HG02840 (cell line): ENCODE data around the gene KCNJ13.
"Not testable (repeated sequence)": the region's sequence is repeated elsewhere in the genome, so short reads cannot be mapped to it uniquely, and the experiment has no call there.

Experiments used
- ATAC-seq: cut with Tn5 transposase; IDR thresholded peaks from one replicate; pipeline ENCODE4 v1.9.1; 2021; ENCODE audit warnings: mild to moderate bottlenecking, moderate library complexity, moderate number of reproducible peaks; ENCODE audit not compliant: unreplicated experiment, low FRiP score

The KCNJ13 gene

DNA sequence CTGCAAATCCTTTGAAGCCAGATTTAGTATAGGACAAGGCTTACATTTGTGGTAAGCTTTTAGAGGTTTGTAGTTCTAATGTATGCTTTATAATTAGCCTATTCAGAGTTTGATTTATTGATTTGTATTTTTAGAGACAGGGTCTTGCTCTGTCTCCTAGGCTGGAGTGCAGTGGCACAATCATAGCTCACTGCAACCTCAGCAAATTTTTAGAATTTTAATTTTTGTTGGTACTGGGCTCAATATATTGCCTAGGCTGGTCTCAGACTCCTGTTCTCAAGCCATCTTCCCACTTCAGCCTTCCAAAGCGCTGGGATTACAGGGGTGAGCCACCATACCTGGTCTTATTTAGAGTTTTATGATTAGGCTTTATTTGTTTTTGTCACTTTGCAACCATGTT lies 4.5 kb downstream of the KCNJ13 start:
- ATAC-seq, result no peak

GRCh38 chr2:232770207-232770606 lies 6.2 kb downstream of the KCNJ13 start:
- no peak for ATAC-seq

- no peak for ATAC-seq
Observed at GRCh38 chr2:232767866-232768265, 8.5 kb downstream of the KCNJ13 start.

GRCh38 chr2:232761301-232761907 lies 15.0 kb downstream of the KCNJ13 start:
- no peak for ATAC-seq

DNA sequence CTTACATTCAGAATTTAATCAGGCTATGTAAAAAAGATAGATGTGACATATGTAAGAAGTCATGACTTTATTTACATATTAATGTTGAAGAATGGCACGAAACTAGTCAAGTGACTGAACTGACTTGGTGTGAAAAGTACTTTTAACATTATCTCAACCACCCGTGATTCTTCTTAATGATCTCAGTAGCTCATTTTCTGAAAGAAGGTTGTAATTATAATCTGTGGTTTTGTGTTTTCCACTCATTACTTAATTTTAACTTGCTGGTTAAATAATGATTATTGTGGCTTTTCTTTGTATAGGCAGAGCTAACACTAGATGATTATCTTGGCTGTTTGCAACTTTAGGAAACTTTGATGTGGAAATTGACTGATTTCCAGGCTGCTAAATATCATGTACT lies 18.5 kb downstream of the KCNJ13 start:
- no peak for ATAC-seq

DNA sequence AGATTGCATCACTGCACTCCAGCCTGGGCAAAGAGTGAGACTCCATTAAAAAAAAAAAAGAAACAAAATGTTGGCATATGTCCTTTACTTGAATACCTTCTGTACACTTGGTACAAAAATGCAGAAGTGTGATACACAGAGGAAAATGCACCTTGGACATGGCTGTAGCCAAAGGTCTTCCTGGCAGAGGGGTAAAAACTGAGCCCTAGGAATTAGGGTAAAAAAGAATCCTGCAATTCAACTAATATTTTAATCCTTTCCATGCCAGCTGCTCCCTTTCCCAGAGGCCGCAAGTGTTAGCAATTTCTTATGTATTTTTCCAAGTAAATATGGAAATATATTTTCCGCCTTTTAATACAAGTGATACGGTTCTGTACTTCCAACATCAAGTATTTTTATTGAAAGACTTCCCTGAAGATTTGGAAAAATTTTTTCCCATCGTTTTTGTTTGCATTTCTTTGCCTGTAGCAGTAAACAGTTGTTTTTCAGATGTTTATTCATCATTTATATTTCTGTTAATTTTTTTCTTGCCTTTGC lies 26.2 kb downstream of the KCNJ13 start:
- ATAC-seq, result no peak

GRCh38 chr2:232749331-232749730 lies 27.0 kb downstream of the KCNJ13 start:
- no peak for ATAC-seq

GRCh38 chr2:232748038-232748437 lies 28.3 kb downstream of the KCNJ13 start:
- no peak for ATAC-seq

DNA sequence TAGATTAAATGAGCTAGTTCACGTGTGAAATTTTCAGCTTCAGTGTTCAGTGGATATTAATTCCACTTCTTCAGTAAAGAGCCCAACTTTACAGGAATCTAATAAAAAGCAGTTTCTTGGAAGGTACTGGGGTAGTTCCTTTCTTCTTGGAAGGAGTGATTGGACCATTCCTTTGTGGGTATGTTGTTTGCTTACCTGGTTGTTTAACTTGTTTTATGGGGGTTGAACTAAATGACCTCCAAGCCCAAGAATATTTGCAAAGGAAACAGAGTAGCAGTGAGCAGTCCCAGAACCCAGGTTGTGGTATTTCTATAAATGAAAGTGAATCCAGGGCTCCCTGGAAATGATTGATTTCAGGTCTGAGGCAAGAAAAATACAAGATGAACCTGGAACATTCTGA lies 31.4 kb downstream of the KCNJ13 start:
- ATAC-seq, result no peak

DNA sequence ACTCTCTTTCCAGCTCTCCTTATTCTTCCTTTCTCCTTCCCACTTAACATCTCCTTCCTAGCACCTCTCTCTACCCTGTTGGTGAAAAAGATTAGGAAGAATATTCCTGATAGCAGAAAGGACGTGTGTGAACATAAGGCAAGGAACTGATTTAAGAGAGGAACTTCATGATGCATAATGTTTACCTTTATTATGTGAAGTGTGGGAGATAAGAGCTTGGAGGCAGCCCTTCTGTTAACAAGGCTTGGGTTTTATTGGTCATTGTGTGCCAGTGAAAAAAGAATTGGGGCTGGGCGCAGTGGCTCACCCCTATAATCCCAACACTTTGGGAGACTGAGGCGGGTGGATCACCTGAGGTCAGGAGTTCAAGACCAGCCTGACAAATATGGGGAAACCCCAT lies 34.4 kb downstream of the KCNJ13 start:
- ATAC-seq, result no peak

DNA sequence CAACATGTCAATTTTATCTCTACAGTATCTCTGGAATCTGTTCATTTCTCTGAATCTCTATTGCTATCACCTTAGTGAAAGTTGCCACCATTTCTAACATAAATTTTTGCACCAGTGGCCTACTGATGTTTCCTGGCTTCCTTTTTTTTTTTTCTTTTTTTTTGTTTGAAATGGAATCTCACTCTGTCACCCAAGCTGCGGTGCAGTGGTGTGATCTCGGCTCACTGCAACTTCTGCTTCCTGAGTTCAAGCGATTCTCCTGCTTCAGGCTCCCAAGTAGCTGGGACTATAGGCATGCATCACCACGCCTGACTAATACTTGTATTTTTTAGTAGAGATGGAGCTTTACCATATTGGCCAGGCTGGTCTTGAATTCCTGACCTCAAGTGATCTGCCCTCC lies 35.1 kb downstream of the KCNJ13 start:
- ATAC-seq, result no peak

DNA sequence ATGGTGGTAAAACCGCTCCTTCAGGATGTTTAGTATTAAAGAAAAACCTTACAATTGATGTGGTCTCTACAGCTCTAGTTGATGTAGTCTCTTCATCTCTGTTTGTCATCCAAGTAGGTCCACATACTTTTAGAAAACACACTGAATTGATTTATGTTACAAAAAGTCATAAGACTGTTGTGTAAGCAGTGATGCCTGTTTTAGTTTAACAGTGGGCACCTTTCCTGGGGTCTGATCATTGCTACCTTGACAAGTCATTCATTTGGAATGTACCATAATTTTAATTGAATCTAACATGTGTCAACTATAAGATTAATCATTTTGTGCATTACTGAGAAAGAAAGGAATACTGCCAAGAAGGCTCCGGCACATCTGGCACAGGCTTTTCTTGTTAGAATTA lies 44.9 kb downstream of the KCNJ13 start:
- no peak for ATAC-seq

DNA sequence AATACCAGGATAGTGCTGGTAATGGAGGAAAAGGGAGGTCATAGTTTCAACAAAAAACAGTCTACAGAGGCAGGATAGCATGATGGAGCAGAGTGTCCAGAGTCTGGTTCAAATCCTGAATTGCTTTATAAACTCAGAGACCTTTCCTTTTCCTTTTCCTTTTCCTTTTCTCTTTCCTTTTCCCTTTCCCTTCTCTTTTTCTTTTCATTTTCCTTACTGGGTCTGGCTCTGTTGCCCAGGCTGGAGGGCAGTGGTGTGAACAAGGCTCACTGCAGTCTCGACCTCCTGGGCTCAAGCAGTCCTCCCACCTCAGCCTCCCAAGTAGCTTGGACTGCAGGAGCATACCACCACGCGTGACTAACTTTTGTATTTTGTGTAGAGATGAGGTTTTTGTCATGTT lies 47.6 kb downstream of the KCNJ13 start:
- ATAC-seq, result no peak

DNA sequence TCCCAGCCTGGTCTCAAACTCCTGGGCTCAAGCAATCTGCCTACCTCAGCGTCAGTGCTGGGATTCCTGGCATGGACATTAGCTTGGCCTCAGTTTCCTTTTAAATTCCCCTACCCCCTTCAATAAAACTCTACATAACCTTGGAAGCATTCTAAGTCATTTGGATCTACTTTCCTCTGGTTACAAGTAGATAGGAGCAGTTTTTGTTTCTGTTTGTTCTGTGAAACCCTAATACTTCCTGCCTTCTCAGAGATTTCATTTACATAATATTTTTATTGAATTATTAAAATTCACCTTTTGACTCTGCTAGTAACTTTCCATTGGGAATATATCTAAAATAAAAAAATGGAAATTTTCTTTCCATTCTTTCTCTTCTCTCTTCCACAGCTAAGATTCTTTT lies 53.3 kb downstream of the KCNJ13 start:
- no peak for ATAC-seq

DNA sequence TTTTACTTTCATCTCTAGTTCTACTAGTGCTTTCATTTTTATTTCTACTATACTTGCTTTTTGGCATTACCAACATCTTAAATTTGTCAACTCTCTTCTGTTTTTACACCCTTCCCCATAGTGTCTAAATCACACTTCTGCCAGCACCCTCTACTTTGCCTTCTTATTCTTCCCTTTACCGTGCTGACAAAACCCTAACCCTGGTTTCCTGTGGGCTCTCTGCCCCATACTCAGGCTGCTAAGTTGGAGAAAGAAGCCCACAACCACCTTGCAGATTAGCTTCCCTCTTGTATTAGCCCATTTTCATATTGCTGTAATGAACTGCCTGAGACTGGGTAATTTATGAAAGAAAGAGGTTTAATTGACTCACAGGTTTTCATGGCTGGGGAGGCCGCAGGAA lies 54.5 kb downstream of the KCNJ13 start:
- no peak for ATAC-seq

DNA sequence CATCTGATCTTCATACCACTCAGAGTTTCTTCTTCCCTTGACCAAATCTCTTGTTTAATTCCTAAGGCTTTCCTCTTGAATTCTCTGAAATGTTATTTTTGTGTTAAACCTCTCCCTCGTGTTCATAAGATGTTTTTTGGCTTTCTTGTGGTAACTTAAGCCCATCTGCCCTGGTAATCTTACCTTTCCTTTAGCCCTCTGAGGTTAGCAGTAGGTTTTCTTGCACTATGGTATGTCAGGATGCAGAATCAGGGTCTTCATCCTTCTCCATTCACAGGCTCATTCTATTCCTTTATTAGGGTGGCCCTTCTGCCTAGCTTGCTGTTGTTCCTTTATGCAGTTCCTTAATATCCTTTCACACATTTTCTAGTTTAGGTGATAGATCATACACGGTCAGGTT lies 55.1 kb downstream of the KCNJ13 start:
- no peak for ATAC-seq

GRCh38 chr2:232720056-232720455 lies 56.3 kb downstream of the KCNJ13 start:
- ATAC-seq, result not testable (repeated sequence)
